Transverse colon (tissue), 4 donors: ENCODE results near the gene LIN7C. TPM values are rescaled to one million over a fixed set of nuclear protein-coding genes. Genes with fewer than 3 reads are reported as not detected.
A peak's percentile ranks its signal among the peaks of the same experiment; 100 is the strongest.

Experiments
- DNase-seq: peaks from one replicate; pipeline ENCODE4 v3.0.0-alpha.2; 2019
- H3K27ac ChIP-seq, 4 donors: fragments of 200-600 bp; sonication (generic); 2 replicates each; pipeline ENCODE4 v1.5.1; 2016 to 2018; ENCODE audit warnings: inconsistent platforms in 4 of 4
- H3K27me3 ChIP-seq: fragments of 200-600 bp; sonication (generic); 2 replicates; pipeline ENCODE4 v1.5.1; 2017; ENCODE audit warnings: inconsistent platforms
- H3K36me3 ChIP-seq, 4 donors: fragments of 200-600 bp; sonication (generic); 2 replicates each; pipeline ENCODE4 v1.5.1; 2017 to 2019; ENCODE audit warnings: inconsistent platforms in 4 of 4
- H3K4me1 ChIP-seq, 4 donors: fragments of 200-600 bp; sonication (generic); 2 replicates each; pipeline ENCODE4 v1.5.1; 2017 to 2020; ENCODE audit warnings: inconsistent platforms in 4 of 4
- H3K4me3 ChIP-seq, 4 donors: fragments of 200-600 bp; sonication (generic); 1 replicate in 1 of 4; 2 replicates in 3 of 4; pipeline versions ENCODE4 v1.5.1 to v1.6.1; 2017 to 2019; ENCODE audit warnings: inconsistent platforms in 4 of 4
- H3K9me3 ChIP-seq, 2 donors: fragments of 200-600 bp; sonication (generic); 2 replicates each; pipeline ENCODE4 v1.5.1; 2017 to 2019; ENCODE audit warnings: inconsistent platforms in 2 of 2
- EP300 ChIP-seq: sonication (generic); formaldehyde crosslinking; IDR thresholded peaks from one replicate; pipeline ENCODE4 v1.6.1; 2017; ENCODE audit warnings: antibody characterized with exemption, low read depth
- POLR2A ChIP-seq: fragments of 450-650 bp; IDR thresholded peaks from one replicate; pipeline ENCODE4 v1.6.1; 2016; ENCODE audit warnings: antibody characterized with exemption, mild to moderate bottlenecking, moderate library complexity
- POLR2AphosphoS5 ChIP-seq, 3 donors: sonication (generic); formaldehyde crosslinking; IDR thresholded peaks; one replicate each; pipeline ENCODE4 v1.6.1; 2016; ENCODE audit warnings: antibody characterized with exemption in 3 of 3
- WGBS, 2 donors: methylation state at CpG; one replicate each; pipeline ENCODE4 v1.1.5; 2018; ENCODE audit warnings: low coverage in 1 of 2; 5-methylcytosine and 5-hydroxymethylcytosine counted together
- in situ Hi-C, 4 donors: fragments of 200-750 bp; cut with MboI; loops; one replicate each; pipeline versions ENCODE4 v1.15.0 to v1.15.1; 2017; ENCODE audit warnings: low sequenced_read_pairs in 3 of 4, low pct_ligation_motif_present in 1 of 4, low pct_unique_long_range_greater_than_20kb in 1 of 4
- intact Hi-C: fragments of 100-400 bp; cut with DNase I; formaldehyde crosslinking; loops from one replicate; pipeline ENCODE4 v1.15.1; 2023; ENCODE audit warnings: low total_unique reads
- total RNA-seq, 4 donors: library from RNA; depleted of rRNA; stranded (reverse); fragments of >200 nt; gene quantifications; one replicate each; pipeline ENCODE4 v1.1.0, GENCODE V29; 2016
- TF ChIP-seq, protein P1 (sequence below), 5 experiments: fragments of 200-600 bp in 3 of 5; fragments of 450-650 bp in 2 of 5; sonication (generic) in 3 of 5; IDR thresholded peaks; 1 replicate in 2 of 5; 2 replicates in 3 of 5; pipeline ENCODE4 v1.5.1; 2016 to 2017; ENCODE audit warnings: antibody characterized with exemption in 5 of 5, inconsistent platforms in 3 of 5, mild to moderate bottlenecking in 2 of 5, moderate library complexity in 1 of 5

The LIN7C gene
- total RNA-seq, 4 donors from 2014 or later = 23.1 to 49.2 (median 32.4) TPM

- Histone ChIP-seq H3K27ac (peak overlapping the region in 1 of 4 donors; percentile 93), H3K27me3 (no peaks in the 10 kb centered on the region), H3K9me3 (no peaks in the 10 kb centered on the region), H3K4me1 (peaks cover 14 to 34% (median 21%) of the 10 kb centered on the region in 4 donors), H3K4me3 (peak overlapping the region in 2 of 4 donors; percentile 75 to 86), H3K36me3 (no peaks in the 10 kb centered on the region)
- 99 to 100% methylated on average over 1 to 4 of the region's 4 CpGs for WGBS, 2 donors
- DNase-seq = no peak
- intact Hi-C loops = no loop called here
- in situ Hi-C loops = no loop called here
- TF ChIP-seq, protein P1, sequence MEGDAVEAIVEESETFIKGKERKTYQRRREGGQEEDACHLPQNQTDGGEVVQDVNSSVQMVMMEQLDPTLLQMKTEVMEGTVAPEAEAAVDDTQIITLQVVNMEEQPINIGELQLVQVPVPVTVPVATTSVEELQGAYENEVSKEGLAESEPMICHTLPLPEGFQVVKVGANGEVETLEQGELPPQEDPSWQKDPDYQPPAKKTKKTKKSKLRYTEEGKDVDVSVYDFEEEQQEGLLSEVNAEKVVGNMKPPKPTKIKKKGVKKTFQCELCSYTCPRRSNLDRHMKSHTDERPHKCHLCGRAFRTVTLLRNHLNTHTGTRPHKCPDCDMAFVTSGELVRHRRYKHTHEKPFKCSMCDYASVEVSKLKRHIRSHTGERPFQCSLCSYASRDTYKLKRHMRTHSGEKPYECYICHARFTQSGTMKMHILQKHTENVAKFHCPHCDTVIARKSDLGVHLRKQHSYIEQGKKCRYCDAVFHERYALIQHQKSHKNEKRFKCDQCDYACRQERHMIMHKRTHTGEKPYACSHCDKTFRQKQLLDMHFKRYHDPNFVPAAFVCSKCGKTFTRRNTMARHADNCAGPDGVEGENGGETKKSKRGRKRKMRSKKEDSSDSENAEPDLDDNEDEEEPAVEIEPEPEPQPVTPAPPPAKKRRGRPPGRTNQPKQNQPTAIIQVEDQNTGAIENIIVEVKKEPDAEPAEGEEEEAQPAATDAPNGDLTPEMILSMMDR (IDR thresholded peaks at IDR 0.05) = no peak
- no peak for TF ChIP-seq EP300
- no peak for TF ChIP-seq POLR2AphosphoS5 (IDR thresholded peaks at IDR 0.05)
- no peak for TF ChIP-seq POLR2A
Measured at GRCh38 chr11:27507557-27508322, 1.2 kb upstream of the LIN7C start.

DNA sequence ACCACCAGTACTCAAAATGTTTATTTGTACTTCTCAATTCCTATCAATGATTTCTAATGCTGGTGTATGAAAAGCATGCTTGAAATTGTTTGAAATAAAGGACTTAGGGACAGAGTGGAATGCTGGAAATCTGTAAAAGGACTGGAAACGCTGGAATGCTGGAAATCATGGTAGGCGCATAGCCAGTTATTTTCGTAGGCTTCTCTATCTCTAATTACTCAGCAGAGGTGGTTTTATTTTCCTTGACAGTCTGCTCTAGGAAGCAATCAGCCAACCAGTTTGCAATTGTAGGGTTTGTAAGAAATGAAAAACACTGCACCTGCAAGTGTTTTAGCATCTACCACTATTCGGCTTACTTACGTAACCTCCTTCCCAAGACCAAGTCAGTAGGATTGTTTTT, 788 bp downstream of the LIN7C start:
- Histone ChIP-seq H3K4me1 (peaks cover 14 to 40% (median 21%) of the 10 kb centered on the region in 4 donors), H3K9me3 (no peaks in the 10 kb centered on the region), H3K4me3 (peak overlapping the region; percentile 75 to 86 (median 80)), H3K27ac (peak overlapping the region; percentile 91 to 93 (median 92)), H3K36me3 (peaks cover 0 to 8% (median 4%) of the 10 kb centered on the region in 4 donors), H3K27me3 (no peaks in the 10 kb centered on the region)
- WGBS, 2 donors = 4 to 5% methylated on average over 4 to 5 of the region's 5 CpGs
- intact Hi-C loops (no loop called here), in situ Hi-C loops (no loop called here)
- no peak for TF ChIP-seq POLR2AphosphoS5 (IDR thresholded peaks at IDR 0.05)
- no peak for DNase-seq

GRCh38 chr11:27504205-27504604, 2.4 kb downstream of the LIN7C start:
- Histone ChIP-seq H3K27me3 (no peaks in the 10 kb centered on the region), H3K4me1 (peaks cover 14 to 43% (median 21%) of the 10 kb centered on the region in 4 donors), H3K4me3 (no peak overlapping the region), H3K36me3 (peaks cover 0 to 24% (median 8%) of the 10 kb centered on the region in 4 donors), H3K27ac (no peak overlapping the region), H3K9me3 (no peaks in the 10 kb centered on the region)
- WGBS, 2 donors = 67 to 77% methylated on average over 2 of the region's 2 CpGs
- intact Hi-C loops (no loop called here), in situ Hi-C loops (no loop called here)
- DNase-seq = no peak
- TF ChIP-seq POLR2AphosphoS5 (IDR thresholded peaks at IDR 0.05) = no peak
- TF ChIP-seq EP300 = no peak
- no peak for TF ChIP-seq POLR2A
- TF ChIP-seq, protein P1 (IDR thresholded peaks at IDR 0.05) = no peak

- Histone ChIP-seq H3K27me3 (no peaks in the 10 kb centered on the region), H3K4me3 (no peak overlapping the region), H3K9me3 (no peaks in the 10 kb centered on the region), H3K4me1 (peaks cover 10 to 60% (median 19%) of the 10 kb centered on the region in 4 donors), H3K36me3 (peaks cover 0 to 37% (median 13%) of the 10 kb centered on the region in 4 donors), H3K27ac (no peak overlapping the region)
- in situ Hi-C loops (no loop called here), intact Hi-C loops (no loop called here)
- TF ChIP-seq EP300 (no peak), POLR2A (no peak), POLR2AphosphoS5 (IDR thresholded peaks at IDR 0.05) (no peak)
- TF ChIP-seq, protein P1 (IDR thresholded peaks at IDR 0.05) = no peak
- DNase-seq = no peak
Measured at GRCh38 chr11:27501100-27501499, 5.5 kb downstream of the LIN7C start.
